Activated T-helper 17 cell treated with anti-CD3 and anti-CD28 coated beads, Interleukin-2, amount 50 U/mL, for 72 hours (primary cell): ENCODE measurements around the gene KIF3B. TPM values are rescaled to one million over a fixed set of nuclear protein-coding genes. Genes with fewer than 3 reads are reported as not detected.
"Not testable (repeated sequence)": the region's sequence is repeated elsewhere in the genome, so short reads cannot be mapped to it uniquely, and the experiment has no call there.

Source experiments
- ATAC-seq: fragments of 150-1000 bp; cut with Tn5 transposase; replicated peaks from 2 replicates; pipeline ENCODE4 v1.10.0; 2021; ENCODE audit warnings: mild to moderate bottlenecking, moderate library complexity
- H3K27ac Mint-ChIP-seq: one replicate; pipeline ENCODE4 v1.8.0; 2022; ENCODE audit warnings: mixed read lengths
- H3K27me3 Mint-ChIP-seq: one replicate; pipeline ENCODE4 v1.8.0; 2022; ENCODE audit warnings: mixed read lengths
- H3K36me3 Mint-ChIP-seq: one replicate; pipeline ENCODE4 v1.8.0; 2022; ENCODE audit warnings: low read depth, mild to moderate bottlenecking, mixed read lengths
- H3K4me1 Mint-ChIP-seq: one replicate; pipeline ENCODE4 v1.8.0; 2022; ENCODE audit warnings: mixed read lengths
- H3K4me3 Mint-ChIP-seq: one replicate; pipeline ENCODE4 v1.8.0; 2022; ENCODE audit warnings: mild to moderate bottlenecking, mixed read lengths
- H3K9me3 Mint-ChIP-seq: one replicate; pipeline ENCODE4 v1.8.0; 2022; ENCODE audit warnings: mixed read lengths
- total RNA-seq, 2 donors: library from RNA; stranded (reverse); gene quantifications; one replicate each; pipeline ENCODE4 v1.2.3, GENCODE V29; 2022

The KIF3B gene
- total RNA-seq, 2 donors from 2014 or later, result 25.9 to 43.0 TPM

GRCh38 chr20:32378461-32378860 lies 101.0 kb downstream of the KIF3B start:
- H3K27ac Mint-ChIP-seq, result peak overlapping the region; percentile 38
- peaks cover under 1% of the 10 kb centered on the region for H3K4me1 Mint-ChIP-seq
- H3K4me3 Mint-ChIP-seq, result no peak overlapping the region

DNA sequence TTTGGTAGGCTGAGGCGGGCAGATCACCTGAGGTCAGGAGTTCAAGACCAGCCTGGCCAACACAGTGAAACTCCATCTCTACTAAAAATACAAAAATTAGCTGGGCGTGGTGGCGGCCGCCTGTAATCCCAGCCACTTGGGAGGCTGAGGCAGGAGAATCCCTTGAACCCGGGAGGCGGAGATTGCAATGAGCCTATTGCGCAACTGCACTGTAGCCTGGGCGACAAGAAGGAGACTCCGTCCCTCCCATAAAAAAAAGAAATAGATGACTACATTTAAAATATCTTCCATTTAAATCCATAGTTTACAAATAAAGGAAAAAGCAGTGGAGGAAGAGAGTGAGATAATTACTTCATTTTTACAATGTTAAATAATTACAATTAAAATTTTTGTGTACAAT lies 102.6 kb downstream of the KIF3B start:
- peaks cover 91% of the 10 kb centered on the region for H3K36me3 Mint-ChIP-seq
- not testable (repeated sequence) for H3K4me3 Mint-ChIP-seq, H3K9me3 Mint-ChIP-seq, ATAC-seq, H3K4me1 Mint-ChIP-seq, H3K27me3 Mint-ChIP-seq, H3K27ac Mint-ChIP-seq

More at GRCh38 chr20:32378461-32378860, 101.0 kb downstream of the KIF3B start:
- H3K9me3 Mint-ChIP-seq, result no peaks in the 10 kb centered on the region
- peaks cover 90% of the 10 kb centered on the region for H3K36me3 Mint-ChIP-seq
- ATAC-seq, result no peak
- H3K27me3 Mint-ChIP-seq, result no peaks in the 10 kb centered on the region

GRCh38 chr20:32380745-32381144 lies 103.3 kb downstream of the KIF3B start:
- Mint-ChIP-seq H3K27ac (no peak overlapping the region), H3K4me3 (no peak overlapping the region), H3K36me3 (peaks cover 91% of the 10 kb centered on the region), H3K27me3 (no peaks in the 10 kb centered on the region), H3K4me1 (peaks cover 8% of the 10 kb centered on the region), H3K9me3 (no peaks in the 10 kb centered on the region)
- ATAC-seq, result no peak

DNA sequence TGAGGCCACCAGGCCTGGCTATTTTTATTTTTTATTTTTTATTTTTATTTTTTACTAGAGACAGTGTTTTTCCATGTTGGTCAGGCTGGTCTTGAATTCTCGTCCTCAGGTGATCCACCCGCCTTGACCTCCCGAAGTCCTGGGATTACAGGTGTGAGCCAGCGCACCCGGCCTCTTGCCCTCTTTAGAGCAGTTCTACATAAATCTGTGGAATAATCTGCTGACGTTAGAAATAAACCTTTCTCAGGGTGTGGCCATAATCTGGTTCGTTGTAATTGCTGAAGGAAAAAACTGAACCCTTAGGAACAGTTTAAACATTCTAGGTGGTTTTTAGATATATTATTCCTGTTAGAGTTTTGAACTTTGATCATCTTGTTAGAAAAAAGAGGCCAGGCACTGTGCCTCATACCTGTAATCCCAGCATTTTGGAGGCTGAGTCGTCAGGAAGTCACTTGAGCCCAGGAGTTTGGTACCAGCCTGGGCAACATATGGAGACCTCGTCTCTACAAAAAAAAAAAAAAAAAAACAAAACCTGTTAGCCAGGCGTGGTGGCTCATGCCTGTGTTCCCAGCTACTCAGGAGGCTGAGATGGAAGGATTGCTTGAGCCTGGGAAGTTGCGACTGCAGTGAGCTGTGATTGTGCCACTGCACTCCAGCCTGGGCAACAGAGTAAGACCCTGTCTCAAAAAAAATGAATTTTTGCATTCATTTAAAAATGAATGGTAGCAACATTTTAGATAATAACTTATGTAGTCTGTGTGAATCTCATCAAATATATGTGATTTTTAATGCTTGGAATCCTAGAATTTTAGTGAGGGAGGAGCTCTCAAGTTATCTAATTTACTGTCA lies 104.9 kb downstream of the KIF3B start:
- peaks cover 18% of the 10 kb centered on the region for H3K4me1 Mint-ChIP-seq
- no peak overlapping the region for H3K27ac Mint-ChIP-seq
- H3K27me3 Mint-ChIP-seq, result no peaks in the 10 kb centered on the region
- H3K4me3 Mint-ChIP-seq, result no peak overlapping the region
- no peak for ATAC-seq
- H3K36me3 Mint-ChIP-seq, result peaks cover 93% of the 10 kb centered on the region
- H3K9me3 Mint-ChIP-seq, result no peaks in the 10 kb centered on the region

GRCh38 chr20:32383441-32383840 lies 106.0 kb downstream of the KIF3B start:
- H3K4me1 Mint-ChIP-seq, result peaks cover 24% of the 10 kb centered on the region
- not testable (repeated sequence) for ATAC-seq, H3K4me3 Mint-ChIP-seq, H3K27me3 Mint-ChIP-seq, H3K9me3 Mint-ChIP-seq
- peaks cover 91% of the 10 kb centered on the region for H3K36me3 Mint-ChIP-seq
- H3K27ac Mint-ChIP-seq, result peak overlapping the region; percentile 36

Other genes starting within 250 kb of the KIF3B start
- gene HCK, start 225.4 kb upstream of the KIF3B start, total RNA-seq, result under 1 TPM; 0.13 to 0.15 TPM
- 10 to 100 TPM; 47.0 to 47.4 TPM for gene TM9SF4, start 167.9 kb upstream of the KIF3B start, total RNA-seq
- 10 to 100 TPM; 61.9 to 93.1 TPM for gene PLAGL2, start 69.9 kb upstream of the KIF3B start, total RNA-seq
- 10 to 100 TPM; 41.4 TPM for gene POFUT1, start 69.8 kb upstream of the KIF3B start, total RNA-seq
- gene ASXL1, start 80.7 kb downstream of the KIF3B start, total RNA-seq, result 100 to 1,000 TPM; 164 to 232 TPM